HepG2 (cell line): ENCODE measurements around the gene PTPMT1. TPM values are rescaled to one million over a fixed set of nuclear protein-coding genes. Genes with fewer than 3 reads are reported as not detected.

Experiments used
- AGO2 ChIP-seq: fragments of 200-400 bp; formaldehyde crosslinking; optimal IDR thresholded peaks from 2 replicates; pipeline ENCODE3; 2017; ENCODE audit warnings: mild to moderate bottlenecking, low read depth, low read length, moderate library complexity
- ATRX ChIP-seq: sonication (generic); formaldehyde crosslinking; IDR thresholded peaks from 2 replicates; pipeline ENCODE4 v1.4.0; 2020; ENCODE audit warnings: missing genetic modification reagents, borderline replicate concordance
- BCL3 ChIP-seq: sonication (generic); formaldehyde crosslinking; IDR thresholded peaks from 2 replicates; pipeline ENCODE4 v1.5.1; 2020; ENCODE audit warnings: mild to moderate bottlenecking, missing genetic modification reagents, moderate library complexity
- CC2D1A ChIP-seq: sonication (generic); formaldehyde crosslinking; IDR thresholded peaks from 2 replicates; pipeline ENCODE4 v1.8.1; 2023; ENCODE audit warnings: mild to moderate bottlenecking, missing genetic modification reagents
- DR1 ChIP-seq: sonication (generic); formaldehyde crosslinking; IDR thresholded peaks from 2 replicates; pipeline ENCODE4 v1.8.0; 2021; ENCODE audit warnings: mild to moderate bottlenecking, missing genetic modification reagents, inconsistent platforms
- GATAD1 ChIP-seq: IDR thresholded peaks from 2 replicates; pipeline ENCODE4 v1.6.1; 2016; ENCODE audit warnings: missing genetic modification reagents, missing compliant biosample characterization
- ISX ChIP-seq: sonication (generic); formaldehyde crosslinking; conservative IDR thresholded peaks from 2 replicates; pipeline ENCODE4 v1.5.0; 2020; ENCODE audit warnings: missing genetic modification reagents
- KDM5A ChIP-seq: fragments of 200-600 bp; sonication (generic); IDR thresholded peaks from 2 replicates; pipeline ENCODE4 v1.7.0; 2018; ENCODE audit warnings: antibody characterized with exemption, mild to moderate bottlenecking, low read length, borderline replicate concordance
- MED13 ChIP-seq: sonication (generic); formaldehyde crosslinking; IDR thresholded peaks from 2 replicates; pipeline ENCODE4 v1.5.0; 2020; ENCODE audit warnings: missing genetic modification reagents
- PLRG1 ChIP-seq: fragments of 450-650 bp; conservative IDR thresholded peaks from 2 replicates; pipeline ENCODE4 v1.6.1; 2016
- RFX1 ChIP-seq: fragments of 450-650 bp; IDR thresholded peaks from 2 replicates; pipeline ENCODE4 v1.6.1; 2017
- RNF2 ChIP-seq: fragments of 450-650 bp; conservative IDR thresholded peaks from 2 replicates; pipeline ENCODE4 v1.6.1; 2016; ENCODE audit warnings: low read depth
- SIN3A ChIP-seq: IDR thresholded peaks from 2 replicates; pipeline ENCODE4 v1.6.1; 2011; ENCODE audit warnings: low read depth, mild to moderate bottlenecking, control low read depth, low read length, borderline replicate concordance
- SKIL ChIP-seq: sonication (generic); formaldehyde crosslinking; IDR thresholded peaks from 2 replicates; pipeline ENCODE4 v1.8.0; 2022; ENCODE audit warnings: missing genetic modification reagents, mild to moderate bottlenecking, moderate library complexity, borderline replicate concordance
- TCF12 ChIP-seq, 2 experiments: fragments of 450-650 bp in 1 of 2; sonication (generic) in 1 of 2; formaldehyde crosslinking in 1 of 2; IDR thresholded peaks; 2 replicates each; pipeline versions ENCODE4 v1.6.1 to v1.8.0; 2017 to 2022; ENCODE audit warnings: antibody characterized with exemption in 1 of 2, mild to moderate bottlenecking in 1 of 2, missing genetic modification reagents in 1 of 2, moderate library complexity in 1 of 2
- THYN1 ChIP-seq: sonication (generic); formaldehyde crosslinking; IDR thresholded peaks from 2 replicates; pipeline ENCODE4 v1.8.1; 2023; ENCODE audit warnings: low read depth, mild to moderate bottlenecking, moderate library complexity, missing genetic modification reagents, borderline replicate concordance
- ZNF253 ChIP-seq: sonication (generic); formaldehyde crosslinking; IDR thresholded peaks from 2 replicates; pipeline ENCODE4 v1.8.0; 2022; ENCODE audit warnings: mild to moderate bottlenecking, missing genetic modification reagents, borderline replicate concordance
- ZNF773 ChIP-seq: sonication (generic); formaldehyde crosslinking; IDR thresholded peaks from 2 replicates; pipeline ENCODE4 v1.4.0; 2020; ENCODE audit warnings: missing genetic modification reagents, borderline replicate concordance
- ZSCAN25 ChIP-seq: sonication (generic); formaldehyde crosslinking; IDR thresholded peaks from 2 replicates; pipeline ENCODE4 v1.8.0; 2022; ENCODE audit warnings: mild to moderate bottlenecking, missing genetic modification reagents
- polyA plus RNA-seq, 8 experiments: library from polyadenylated mRNA; depleted of rRNA in 3 of 8; stranded (reverse) in 7 of 8; unstranded in 1 of 8; fragments of >200 nt; fragmentation: Illumina TruSeq in 4 of 8; extraction: Trizol in 4 of 8; gene quantifications; 2 replicates each; pipeline versions ENCODE4 v1.2.1 to v1.2.3, GENCODE V29; 2011 to 2016; ENCODE audit warnings: low read depth in 4 of 8, missing spikeins in 1 of 8, mixed read lengths in 1 of 8; ENCODE audit not compliant: insufficient read depth in 1 of 8
- total RNA-seq, 5 experiments: library from RNA; depleted of rRNA; stranded (reverse); fragments of >200 nt; fragmentation: Illumina TruSeq; extraction: Trizol; gene quantifications; 2 replicates each; pipeline ENCODE4 v1.2.3, GENCODE V29; 2016; ENCODE audit warnings: low read depth in 1 of 5
- TF ChIP-seq, protein P1 (sequence below): sonication (generic); formaldehyde crosslinking; IDR thresholded peaks from 2 replicates; pipeline ENCODE4 v1.4.0; 2020; ENCODE audit warnings: missing genetic modification reagents, borderline replicate concordance
- TF ChIP-seq, protein P2 (sequence below): sonication (generic); formaldehyde crosslinking; IDR thresholded peaks from 2 replicates; pipeline ENCODE4 v1.5.1; 2020; ENCODE audit warnings: missing genetic modification reagents, mild to moderate bottlenecking, borderline replicate concordance

PTPMT1 gene
- total and polyA plus RNA-seq, 2 of the 13 experiments (the other 11 are each of a cell fraction or from before 2014, with no cell fraction given): 55.6 to 129 TPM

- TF ChIP-seq TCF12 (IDR thresholded peaks at IDR 0.05): no peak
- TF ChIP-seq TCF12 (CRISPR knock-in tag; IDR thresholded peaks at IDR 0.05): no peak
- TF ChIP-seq ZNF773 (CRISPR knock-in tag): no peak
- TF ChIP-seq RFX1: no peak
- peak; percentile 82; the same call in 1 of the 2 replicates for TF ChIP-seq ISX
- peak; percentile 58 for TF ChIP-seq GATAD1 (CRISPR knock-in tag)
- TF ChIP-seq SIN3A: no peak
- TF ChIP-seq, protein P1, sequence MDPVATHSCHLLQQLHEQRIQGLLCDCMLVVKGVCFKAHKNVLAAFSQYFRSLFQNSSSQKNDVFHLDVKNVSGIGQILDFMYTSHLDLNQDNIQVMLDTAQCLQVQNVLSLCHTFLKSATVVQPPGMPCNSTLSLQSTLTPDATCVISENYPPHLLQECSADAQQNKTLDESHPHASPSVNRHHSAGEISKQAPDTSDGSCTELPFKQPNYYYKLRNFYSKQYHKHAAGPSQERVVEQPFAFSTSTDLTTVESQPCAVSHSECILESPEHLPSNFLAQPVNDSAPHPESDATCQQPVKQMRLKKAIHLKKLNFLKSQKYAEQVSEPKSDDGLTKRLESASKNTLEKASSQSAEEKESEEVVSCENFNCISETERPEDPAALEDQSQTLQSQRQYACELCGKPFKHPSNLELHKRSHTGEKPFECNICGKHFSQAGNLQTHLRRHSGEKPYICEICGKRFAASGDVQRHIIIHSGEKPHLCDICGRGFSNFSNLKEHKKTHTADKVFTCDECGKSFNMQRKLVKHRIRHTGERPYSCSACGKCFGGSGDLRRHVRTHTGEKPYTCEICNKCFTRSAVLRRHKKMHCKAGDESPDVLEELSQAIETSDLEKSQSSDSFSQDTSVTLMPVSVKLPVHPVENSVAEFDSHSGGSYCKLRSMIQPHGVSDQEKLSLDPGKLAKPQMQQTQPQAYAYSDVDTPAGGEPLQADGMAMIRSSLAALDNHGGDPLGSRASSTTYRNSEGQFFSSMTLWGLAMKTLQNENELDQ (CRISPR knock-in tag): no peak
- TF ChIP-seq KDM5A: 0 out of 2 replicates have a peak, but pooled peaks have one; percentile 40
- 0 out of 2 replicates have a peak, but pooled peaks have one; percentile 53 for TF ChIP-seq THYN1 (CRISPR knock-in tag)
- peak; percentile 58; the same call in 1 of the 2 replicates for TF ChIP-seq ZNF253 (CRISPR knock-in tag)
- 0 out of 2 replicates have a peak, but pooled peaks have one; percentile 10 for TF ChIP-seq ZSCAN25 (CRISPR knock-in tag)
- peak; percentile 83 for TF ChIP-seq DR1 (CRISPR knock-in tag)
- peak; percentile 64; the same call in 1 of the 2 replicates for TF ChIP-seq MED13 (CRISPR knock-in tag)
- TF ChIP-seq, protein P2, sequence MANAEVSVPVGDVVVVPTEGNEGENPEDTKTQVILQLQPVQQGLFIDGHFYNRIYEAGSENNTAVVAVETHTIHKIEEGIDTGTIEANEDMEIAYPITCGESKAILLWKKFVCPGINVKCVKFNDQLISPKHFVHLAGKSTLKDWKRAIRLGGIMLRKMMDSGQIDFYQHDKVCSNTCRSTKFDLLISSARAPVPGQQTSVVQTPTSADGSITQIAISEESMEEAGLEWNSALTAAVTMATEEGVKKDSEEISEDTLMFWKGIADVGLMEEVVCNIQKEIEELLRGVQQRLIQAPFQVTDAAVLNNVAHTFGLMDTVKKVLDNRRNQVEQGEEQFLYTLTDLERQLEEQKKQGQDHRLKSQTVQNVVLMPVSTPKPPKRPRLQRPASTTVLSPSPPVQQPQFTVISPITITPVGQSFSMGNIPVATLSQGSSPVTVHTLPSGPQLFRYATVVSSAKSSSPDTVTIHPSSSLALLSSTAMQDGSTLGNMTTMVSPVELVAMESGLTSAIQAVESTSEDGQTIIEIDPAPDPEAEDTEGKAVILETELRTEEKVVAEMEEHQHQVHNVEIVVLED (CRISPR knock-in tag): peak; percentile 30; the same call in 1 of the 2 replicates
- TF ChIP-seq AGO2: peak; percentile 76
- TF ChIP-seq PLRG1: no peak
- TF ChIP-seq SKIL: peak; percentile 56; the same call in 1 of the 2 replicates
- peak; percentile 23; the same call in 1 of the 2 replicates for TF ChIP-seq BCL3 (CRISPR knock-in tag)
- peak; percentile 83; the same call in 1 of the 2 replicates for TF ChIP-seq RNF2
- no peak for TF ChIP-seq CC2D1A (CRISPR knock-in tag)
- TF ChIP-seq ATRX (CRISPR knock-in tag): no peak
Observed at GRCh38 chr11:47565340-47566148, at the start of gene PTPMT1 (continued).
